SJSA1 (cell line): Measurements from ENCODE around the gene PHIP. TPM values are rescaled to one million over a fixed set of nuclear protein-coding genes. Genes with fewer than 3 reads are reported as not detected.

ENCODE experiments used
- DNase-seq, 2 experiments: peaks; one replicate each; pipeline ENCODE4 v3.0.0-alpha.2; 2015 to 2020; ENCODE audit warnings: low spot score in 2 of 2, low read depth in 1 of 2
- H3K27ac ChIP-seq: fragments of 250-450 bp; sonication (Bioruptor Pico); 2 replicates; pipeline ENCODE4 v1.5.1; 2020; ENCODE audit warnings: mild to moderate bottlenecking, moderate library complexity
- H3K27me3 ChIP-seq: fragments of 250-450 bp; sonication (Bioruptor Pico); replicated peaks from 2 replicates; pipeline ENCODE4 v1.5.1; 2020; ENCODE audit warnings: mild to moderate bottlenecking, moderate library complexity
- H3K36me3 ChIP-seq: fragments of 250-450 bp; sonication (Bioruptor Pico); 2 replicates; pipeline ENCODE4 v1.5.1; 2020; ENCODE audit warnings: mild to moderate bottlenecking
- H3K4me1 ChIP-seq: fragments of 250-450 bp; sonication (Bioruptor Pico); replicated peaks from 2 replicates; pipeline ENCODE4 v1.6.1; 2021; ENCODE audit warnings: mild to moderate bottlenecking
- H3K4me3 ChIP-seq: fragments of 250-450 bp; sonication (Bioruptor Pico); 2 replicates; pipeline ENCODE4 v1.5.1; 2020; ENCODE audit warnings: mild to moderate bottlenecking
- H3K9me3 ChIP-seq: fragments of 250-450 bp; sonication (Bioruptor Pico); replicated peaks from 2 replicates; pipeline ENCODE4 v1.5.1; 2020; ENCODE audit warnings: mild to moderate bottlenecking
- total RNA-seq: library from RNA; depleted of rRNA; stranded (reverse); fragments of >200 nt; shearing (Covaris generic); gene quantifications from 2 replicates; pipeline ENCODE4 v1.2.3, GENCODE V29; 2014

The PHIP gene
- total RNA-seq, 1 experiment from 2014 or later, result 20.0 TPM

DNA sequence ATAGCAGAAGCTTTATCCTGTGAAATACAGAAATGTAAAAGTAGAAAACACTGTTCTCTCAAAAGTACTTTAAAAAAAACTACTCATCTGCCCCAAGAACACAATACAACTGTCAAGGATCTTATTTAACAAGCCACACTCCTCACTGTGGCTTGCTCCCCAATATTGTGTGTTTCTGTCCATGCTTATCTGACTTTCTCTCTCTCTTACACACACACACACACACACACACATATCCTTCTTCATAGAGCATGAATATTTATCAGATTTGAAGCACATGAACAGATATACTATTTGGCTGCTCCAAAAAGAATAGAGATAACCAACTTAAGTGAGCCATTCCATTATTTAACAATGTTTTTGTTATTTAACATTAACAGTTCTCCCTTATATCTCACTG is 3.6 kb upstream of the PHIP start:
- H3K27ac ChIP-seq, result no peak overlapping the region
- H3K4me1 ChIP-seq, result peaks cover 3% of the 10 kb centered on the region; the same call in 1 of the 2 replicates
- H3K27me3 ChIP-seq, result peaks cover 34% of the 10 kb centered on the region
- H3K36me3 ChIP-seq, result 0 out of 2 replicates have a peak, but pooled peaks cover 3% of the 10 kb centered on the region
- H3K4me3 ChIP-seq, result no peak overlapping the region
- H3K9me3 ChIP-seq, result no peaks in the 10 kb centered on the region
- no peak for DNase-seq

DNA sequence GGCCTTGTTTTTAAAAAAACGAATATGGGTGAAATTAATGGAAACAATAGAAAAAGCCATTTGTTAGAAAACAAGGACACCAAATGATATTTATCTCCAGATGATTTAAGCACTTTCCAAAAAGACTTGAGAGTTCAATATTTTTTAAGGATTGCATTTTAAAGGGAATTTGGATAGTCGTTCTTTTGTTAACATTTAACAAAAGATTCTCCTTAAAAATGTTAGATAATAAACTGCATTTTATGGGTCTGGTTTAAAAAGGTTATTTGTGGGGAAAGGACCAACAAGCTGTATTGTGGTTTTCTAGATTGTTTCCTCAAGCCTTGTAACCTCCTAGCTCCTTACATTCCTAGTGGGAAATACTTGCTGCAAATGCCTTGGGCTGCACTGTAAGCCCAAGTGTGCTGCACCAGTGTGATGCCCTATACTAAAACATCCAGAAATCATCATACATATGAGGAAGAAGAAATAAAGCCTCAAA is 1.5 kb upstream of the PHIP start:
- Histone ChIP-seq H3K4me1 (peaks cover 7% of the 10 kb centered on the region), H3K36me3 (peaks cover 6% of the 10 kb centered on the region; the same call in 1 of the 2 replicates), H3K4me3 (no peak overlapping the region), H3K9me3 (no peaks in the 10 kb centered on the region), H3K27me3 (peaks cover 31% of the 10 kb centered on the region), H3K27ac (no peak overlapping the region)
- no peak for DNase-seq

DNA sequence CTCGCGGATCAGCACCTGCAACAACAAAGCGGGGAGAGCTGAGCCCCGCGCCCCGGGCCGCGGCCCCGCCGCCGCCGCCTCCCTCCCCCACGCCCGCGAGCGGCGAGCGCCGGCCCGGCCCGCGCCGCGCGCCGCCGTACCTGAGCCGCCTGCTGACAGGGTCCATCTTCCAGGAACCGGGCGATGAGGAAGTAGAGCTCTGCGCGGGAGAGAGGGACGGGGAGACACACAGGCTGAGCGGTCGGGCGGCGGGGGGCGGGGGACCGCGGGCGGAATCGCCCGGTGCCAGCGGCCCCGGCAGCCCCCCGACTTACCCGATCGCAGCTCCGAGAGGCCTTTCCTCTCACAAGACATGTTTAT is 359 bp downstream of the PHIP start:
- Histone ChIP-seq H3K4me3 (peak overlapping the region; percentile 90), H3K4me1 (peaks cover 7% of the 10 kb centered on the region), H3K9me3 (no peaks in the 10 kb centered on the region), H3K27me3 (peaks cover 14% of the 10 kb centered on the region), H3K36me3 (peaks cover 9% of the 10 kb centered on the region), H3K27ac (peak overlapping the region; percentile 95)
- no peak for DNase-seq

DNA sequence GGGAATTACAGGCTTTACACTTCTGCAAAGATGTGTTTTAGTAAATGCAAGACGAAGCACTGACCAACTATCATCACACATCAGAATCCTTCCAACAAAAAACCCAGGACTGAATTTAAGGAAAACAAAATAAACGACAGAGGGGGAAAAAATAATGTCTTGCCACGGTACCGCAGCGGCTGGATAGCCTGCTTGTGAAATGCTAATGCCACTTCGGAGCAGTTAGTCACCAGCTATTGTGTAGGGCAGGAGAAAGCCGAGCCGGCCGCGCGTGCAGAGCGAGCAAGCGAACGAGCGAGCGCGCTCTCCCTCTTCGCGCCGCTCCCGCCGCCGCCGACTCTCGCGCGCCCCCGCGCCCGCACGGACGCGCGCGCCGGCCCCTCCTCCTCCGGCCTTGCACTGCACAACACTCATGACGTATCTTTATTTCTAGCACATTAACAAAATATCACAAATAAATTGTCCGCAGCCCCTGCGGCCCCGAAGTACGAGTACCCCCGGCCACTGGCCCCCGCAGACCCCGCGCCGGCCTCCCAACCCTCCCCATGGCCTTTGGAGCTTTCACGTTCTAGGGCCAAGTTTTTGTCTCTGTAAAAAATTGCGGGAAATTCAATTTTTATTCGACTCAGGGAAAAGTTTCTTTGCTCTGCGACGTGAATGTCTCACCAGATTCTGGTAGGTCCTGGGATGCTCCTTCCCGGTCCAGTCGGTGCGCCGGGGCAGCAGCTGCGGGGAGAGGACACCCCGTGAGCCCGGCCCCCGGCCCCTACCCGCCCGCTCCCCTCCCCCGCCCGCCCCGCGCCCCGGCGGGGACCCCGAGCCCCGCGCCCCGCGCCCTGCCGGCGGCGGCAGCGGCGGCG is 1.0 kb downstream of the PHIP start:
- Histone ChIP-seq H3K9me3 (no peaks in the 10 kb centered on the region), H3K27me3 (peaks cover 11% of the 10 kb centered on the region), H3K4me1 (peaks cover 7% of the 10 kb centered on the region), H3K36me3 (peaks cover 9% of the 10 kb centered on the region), H3K27ac (peak overlapping the region; percentile 69), H3K4me3 (peak overlapping the region; percentile 90)
- DNase-seq, result peak; percentile 93 to 95

DNA sequence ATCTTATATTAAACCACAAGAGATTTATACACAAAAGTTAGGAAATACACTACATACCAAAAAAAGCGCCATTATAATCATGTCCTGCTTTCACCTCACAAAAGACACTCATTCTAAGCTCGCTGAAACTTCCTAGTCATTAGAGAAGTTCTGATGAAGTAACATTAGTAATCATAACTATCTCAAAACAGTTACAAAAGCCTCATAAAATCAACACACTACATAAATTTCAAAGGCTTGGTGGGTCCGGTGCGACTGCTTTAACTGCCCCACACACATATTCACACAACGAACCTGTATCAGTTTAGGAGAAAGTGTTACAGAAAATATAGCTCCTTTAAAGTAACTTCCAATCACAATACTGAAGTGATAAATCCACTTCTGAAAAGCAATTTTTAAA is 1.9 kb downstream of the PHIP start:
- peaks cover 9% of the 10 kb centered on the region for H3K36me3 ChIP-seq
- peak overlapping the region; percentile 65 for H3K27ac ChIP-seq
- DNase-seq, result peak in 1 of 2 experiments; percentile 33
- no peaks in the 10 kb centered on the region for H3K9me3 ChIP-seq
- peaks cover 7% of the 10 kb centered on the region for H3K4me1 ChIP-seq
- peaks cover 7% of the 10 kb centered on the region for H3K27me3 ChIP-seq
- H3K4me3 ChIP-seq, result peak overlapping the region; percentile 90

DNA sequence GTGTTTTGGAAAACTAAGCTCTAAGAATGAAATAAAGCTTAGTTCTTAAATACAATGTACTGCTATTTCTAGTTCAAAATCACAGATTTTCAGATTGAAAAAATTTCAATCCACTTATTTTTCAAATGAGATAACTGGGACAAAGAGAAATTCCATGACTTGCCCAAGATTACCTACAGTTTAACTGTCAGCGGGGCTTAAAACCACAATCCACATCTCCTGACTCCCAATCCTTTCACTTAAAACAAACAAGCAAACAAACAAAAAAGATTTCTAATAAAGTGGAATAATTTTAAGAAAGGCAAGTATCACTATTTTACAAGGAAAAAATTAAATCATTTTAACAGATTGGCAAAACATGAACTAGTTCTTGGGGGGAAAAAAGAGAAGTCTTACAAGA is 4.2 kb downstream of the PHIP start:
- peak overlapping the region; percentile 33 for H3K27ac ChIP-seq

DNA sequence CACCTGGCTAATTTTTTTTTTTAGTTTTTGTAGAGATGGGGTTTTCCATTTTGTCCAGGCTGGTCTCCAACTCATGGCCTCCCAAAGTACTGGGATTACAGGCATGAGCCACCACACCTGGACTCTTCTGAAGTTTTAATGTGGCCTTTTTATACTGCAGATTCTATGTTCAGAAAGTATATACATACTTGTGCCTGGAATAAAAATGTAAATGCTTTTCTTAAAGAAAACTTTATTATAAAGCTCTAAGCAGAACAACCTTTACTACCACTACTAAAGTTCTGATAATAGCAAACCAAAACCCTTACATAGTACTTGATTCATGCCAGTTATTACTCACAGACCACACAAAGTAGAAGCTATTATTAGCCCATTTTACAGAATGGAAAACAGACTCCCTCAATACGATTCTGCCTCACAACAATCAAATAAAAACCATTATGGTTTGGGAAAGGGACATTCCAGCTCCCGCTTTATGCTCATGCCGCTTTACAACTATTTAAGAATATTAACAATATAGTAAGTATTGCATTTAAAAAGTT is 5.3 kb downstream of the PHIP start:
- H3K36me3 ChIP-seq, result peaks cover 13% of the 10 kb centered on the region
- no peak overlapping the region for H3K4me3 ChIP-seq
- no peak overlapping the region for H3K27ac ChIP-seq
- peaks cover 5% of the 10 kb centered on the region for H3K4me1 ChIP-seq
- H3K27me3 ChIP-seq, result no peaks in the 10 kb centered on the region
- H3K9me3 ChIP-seq, result no peaks in the 10 kb centered on the region
- DNase-seq, result no peak

More for the DNA sequence above, 4.2 kb downstream of the PHIP start:
- H3K36me3 ChIP-seq, result peaks cover 16% of the 10 kb centered on the region
- no peak overlapping the region for H3K4me3 ChIP-seq
- peak in 1 of 2 experiments; percentile 21 for DNase-seq
- H3K4me1 ChIP-seq, result peaks cover 3% of the 10 kb centered on the region
- H3K27me3 ChIP-seq, result no peaks in the 10 kb centered on the region
- no peaks in the 10 kb centered on the region for H3K9me3 ChIP-seq

DNA sequence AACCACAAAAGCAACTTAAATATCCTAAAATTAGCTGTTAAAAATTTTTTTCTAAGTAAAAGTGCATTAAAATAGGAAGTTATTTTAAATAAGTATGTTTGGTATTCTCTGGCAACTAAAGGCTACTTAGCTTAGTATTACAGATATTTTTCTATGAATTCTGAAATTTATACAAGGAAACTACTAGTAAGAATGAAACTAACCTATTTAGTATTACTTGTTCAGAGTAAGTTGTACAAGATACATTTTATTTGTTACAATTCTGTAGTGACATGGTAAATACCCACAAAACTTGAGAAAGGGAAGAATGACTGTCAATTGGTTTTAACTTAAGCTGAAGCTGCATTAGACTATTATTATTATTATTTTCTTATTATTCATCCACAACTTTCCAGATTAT is 6.5 kb downstream of the PHIP start:
- Histone ChIP-seq H3K4me3 (no peak overlapping the region), H3K9me3 (no peaks in the 10 kb centered on the region), H3K27ac (no peak overlapping the region), H3K27me3 (no peaks in the 10 kb centered on the region), H3K4me1 (peaks cover 6% of the 10 kb centered on the region), H3K36me3 (peaks cover 13% of the 10 kb centered on the region)
- no peak for DNase-seq

DNA sequence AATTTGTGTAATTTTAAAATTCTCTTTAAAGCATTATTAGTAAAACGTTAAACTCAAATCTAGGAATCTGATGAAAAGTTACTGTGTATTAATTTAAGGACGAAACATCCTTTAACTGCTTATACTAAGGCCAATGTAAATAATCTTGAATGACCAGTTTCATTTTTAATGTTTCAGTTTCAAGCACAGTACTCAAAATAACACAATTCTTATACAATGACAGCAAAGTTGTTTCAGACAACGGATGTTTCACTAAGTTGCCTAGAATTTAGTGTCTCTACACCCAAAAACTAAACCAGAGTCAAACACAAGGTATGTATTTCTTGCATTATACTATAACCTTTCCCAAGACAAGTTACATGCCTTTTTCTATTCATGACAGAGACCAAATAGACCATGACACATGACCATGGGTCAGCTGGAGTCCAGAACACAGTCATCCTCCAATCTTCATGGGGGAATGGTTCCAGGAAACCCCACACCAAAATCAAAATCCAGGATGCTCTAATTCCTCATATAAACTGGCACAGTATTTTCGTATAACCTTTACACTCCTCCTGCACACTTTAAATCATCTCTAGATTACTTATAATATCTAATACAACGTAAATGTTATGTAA is 7.7 kb downstream of the PHIP start:
- Histone ChIP-seq H3K4me3 (no peak overlapping the region), H3K36me3 (peaks cover 9% of the 10 kb centered on the region), H3K27ac (no peak overlapping the region), H3K27me3 (no peaks in the 10 kb centered on the region), H3K9me3 (no peaks in the 10 kb centered on the region), H3K4me1 (peaks cover 3% of the 10 kb centered on the region; the same call in 1 of the 2 replicates)
- DNase-seq, result no peak

DNA sequence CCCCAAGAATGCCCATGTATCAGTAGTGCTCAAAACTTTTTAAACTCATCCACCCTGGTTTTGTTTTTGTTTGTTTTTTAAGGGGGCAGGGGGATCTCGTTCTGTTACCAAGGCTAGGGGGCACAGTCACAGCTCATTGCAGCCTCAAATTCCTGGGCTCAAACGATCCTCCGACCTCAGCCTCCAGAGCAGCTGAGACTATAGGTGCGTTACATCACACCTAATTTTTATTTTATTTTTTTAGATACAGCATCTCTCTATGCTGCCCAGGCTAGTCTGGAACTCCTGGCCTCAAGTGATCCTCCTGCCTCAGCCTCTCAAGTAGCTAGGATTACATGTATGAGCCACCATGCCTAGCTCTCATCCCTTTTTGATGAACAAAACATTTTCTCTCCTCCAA is 11.2 kb downstream of the PHIP start:
- no peaks in the 10 kb centered on the region for H3K9me3 ChIP-seq
- DNase-seq, result no peak
- peaks cover 9% of the 10 kb centered on the region; the same call in 1 of the 2 replicates for H3K36me3 ChIP-seq
- no peak overlapping the region for H3K4me3 ChIP-seq
- no peak overlapping the region for H3K27ac ChIP-seq
- no peaks in the 10 kb centered on the region for H3K27me3 ChIP-seq
- H3K4me1 ChIP-seq, result peaks cover 3% of the 10 kb centered on the region; the same call in 1 of the 2 replicates

DNA sequence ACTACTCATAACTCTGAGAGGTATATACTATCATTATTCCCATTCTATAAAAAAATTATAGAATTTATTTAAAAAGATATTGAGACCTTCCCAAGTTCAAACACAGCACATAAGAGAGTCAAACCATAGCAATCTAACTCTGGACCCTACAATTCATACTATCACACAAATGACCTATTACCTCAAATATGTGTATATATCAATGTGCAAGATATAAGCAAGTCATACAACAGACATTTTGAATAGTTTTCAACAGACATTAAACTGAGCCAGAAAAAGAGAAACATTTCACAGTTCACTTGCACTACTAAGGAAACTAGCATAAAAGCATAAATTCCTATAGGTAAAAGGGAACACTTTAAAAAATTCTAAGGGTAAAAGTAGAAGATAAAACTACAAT is 11.7 kb downstream of the PHIP start:
- H3K4me1 ChIP-seq, result peaks cover 3% of the 10 kb centered on the region; the same call in 1 of the 2 replicates
- no peak for DNase-seq
- H3K4me3 ChIP-seq, result no peak overlapping the region
- no peaks in the 10 kb centered on the region for H3K27me3 ChIP-seq
- H3K9me3 ChIP-seq, result no peaks in the 10 kb centered on the region
- H3K27ac ChIP-seq, result no peak overlapping the region
- peaks cover 9% of the 10 kb centered on the region; the same call in 1 of the 2 replicates for H3K36me3 ChIP-seq

DNA sequence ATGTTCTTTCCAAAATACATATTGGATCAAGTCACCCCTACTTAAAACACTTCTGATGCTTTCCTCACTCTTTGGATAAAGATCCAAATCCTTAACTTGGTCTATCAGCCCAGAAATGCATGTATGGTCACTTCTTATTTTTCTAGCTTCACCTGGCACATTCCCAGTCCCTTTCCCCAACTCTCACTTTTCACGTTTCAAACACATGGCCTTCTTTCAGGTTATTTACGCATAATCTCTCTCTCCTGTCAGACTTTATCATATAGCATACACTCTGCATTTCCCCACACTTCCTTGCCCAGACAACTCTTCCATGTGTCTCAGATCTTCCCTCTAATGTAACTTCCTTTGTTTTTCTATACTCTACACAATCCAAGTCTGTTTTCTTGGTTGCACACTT is 12.8 kb downstream of the PHIP start:
- Histone ChIP-seq H3K4me3 (no peak overlapping the region), H3K36me3 (peaks cover 8% of the 10 kb centered on the region; the same call in 1 of the 2 replicates), H3K4me1 (peaks cover 3% of the 10 kb centered on the region; the same call in 1 of the 2 replicates), H3K9me3 (no peaks in the 10 kb centered on the region), H3K27me3 (no peaks in the 10 kb centered on the region), H3K27ac (no peak overlapping the region)
- no peak for DNase-seq

DNA sequence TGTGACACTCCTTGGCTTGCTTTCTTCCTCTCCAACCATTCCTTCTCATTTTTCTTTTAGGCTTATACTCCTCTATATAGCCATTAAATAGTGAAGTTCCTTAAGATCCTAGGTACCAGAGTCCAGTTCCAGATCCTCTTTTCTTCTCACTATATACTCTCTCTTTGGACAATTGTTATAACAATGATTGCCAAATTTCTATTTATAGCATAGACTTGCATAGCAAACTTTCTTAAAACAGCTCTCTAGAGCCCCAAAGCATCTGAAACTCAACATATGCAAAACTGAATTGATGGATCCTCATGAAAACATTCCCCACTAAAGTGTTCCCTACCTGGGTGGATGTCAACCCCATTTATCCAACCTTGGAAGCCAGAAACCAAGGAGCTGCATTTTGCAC is 13.4 kb downstream of the PHIP start:
- DNase-seq, result no peak
- H3K27ac ChIP-seq, result no peak overlapping the region
- H3K9me3 ChIP-seq, result no peaks in the 10 kb centered on the region
- H3K4me1 ChIP-seq, result peaks cover 3% of the 10 kb centered on the region; the same call in 1 of the 2 replicates
- no peaks in the 10 kb centered on the region for H3K27me3 ChIP-seq
- no peak overlapping the region for H3K4me3 ChIP-seq
- peaks cover 13% of the 10 kb centered on the region for H3K36me3 ChIP-seq

DNA sequence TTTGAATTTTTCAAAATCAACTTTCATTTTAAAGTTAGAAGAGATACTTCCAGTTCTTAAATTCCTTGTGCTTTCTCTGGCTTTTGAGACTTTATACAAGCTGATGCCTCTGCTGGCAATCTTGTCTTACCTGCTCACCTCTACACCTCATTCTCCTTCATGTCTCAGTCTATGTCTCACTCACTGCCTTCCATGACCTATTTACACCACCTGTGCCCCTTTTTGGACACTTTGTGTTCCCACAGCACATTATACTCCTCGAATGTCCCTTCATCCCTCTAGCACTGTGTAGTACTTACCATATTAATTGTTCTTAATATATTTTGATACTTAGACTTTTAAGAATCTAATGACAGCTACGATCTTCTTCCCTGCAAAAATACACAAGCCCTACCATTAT is 15.3 kb downstream of the PHIP start:
- no peak overlapping the region for H3K27ac ChIP-seq
- no peaks in the 10 kb centered on the region for H3K27me3 ChIP-seq
- DNase-seq, result no peak
- peaks cover 1% of the 10 kb centered on the region; the same call in 1 of the 2 replicates for H3K4me1 ChIP-seq
- H3K9me3 ChIP-seq, result no peaks in the 10 kb centered on the region
- peaks cover 28% of the 10 kb centered on the region for H3K36me3 ChIP-seq
- H3K4me3 ChIP-seq, result no peak overlapping the region
